H9 (cell line): ENCODE measurements around the gene SPINT2. TPM values are rescaled to one million over a fixed set of nuclear protein-coding genes. Genes with fewer than 3 reads are reported as not detected.
A peak's percentile ranks its signal among the peaks of the same experiment; 100 is the strongest.

ENCODE experiments used
- DNase-seq: peaks from one replicate; pipeline ENCODE4 v3.0.0-alpha.2; 2017
- H2AFZ ChIP-seq: one replicate; pipeline ENCODE4 v1.6.1; 2013; ENCODE audit warnings: mild to moderate bottlenecking, low read length, control low read depth, moderate library complexity
- H2AK5ac ChIP-seq: 2 replicates; pipeline ENCODE4 v1.6.1; 2013; ENCODE audit warnings: low read length, control low read depth, mixed read lengths; ENCODE audit not compliant: insufficient read length
- H2BK120ac ChIP-seq: one replicate; pipeline ENCODE4 v1.6.1; 2013; ENCODE audit warnings: low read depth, mild to moderate bottlenecking, low read length, control low read depth, inconsistent platforms; ENCODE audit not compliant: poor library complexity, severe bottlenecking
- H2BK12ac ChIP-seq: 2 replicates; pipeline ENCODE4 v1.6.1; 2013; ENCODE audit warnings: low read length, control low read depth, mixed read lengths, low read depth; ENCODE audit not compliant: insufficient read length
- H2BK15ac ChIP-seq: 2 replicates; pipeline ENCODE4 v1.6.1; 2013; ENCODE audit warnings: low read depth, low read length, control low read depth
- H2BK20ac ChIP-seq: one replicate; pipeline ENCODE4 v1.6.1; 2013; ENCODE audit warnings: low read depth, mild to moderate bottlenecking, low read length, control low read depth, inconsistent platforms; ENCODE audit not compliant: poor library complexity, severe bottlenecking
- H2BK5ac ChIP-seq: 2 replicates; pipeline ENCODE4 v1.6.1; 2013; ENCODE audit warnings: low read length, control low read depth, mixed read lengths; ENCODE audit not compliant: insufficient read length
- H3K14ac ChIP-seq: 2 replicates; pipeline ENCODE4 v1.6.1; 2013; ENCODE audit warnings: low read length, control low read depth; ENCODE audit not compliant: insufficient read depth
- H3K18ac ChIP-seq: 2 replicates; pipeline ENCODE4 v1.6.1; 2013; ENCODE audit warnings: low read depth, mild to moderate bottlenecking, mixed read lengths, low read length, control low read depth; ENCODE audit not compliant: insufficient read length
- H3K23ac ChIP-seq: 2 replicates; pipeline ENCODE4 v1.6.1; 2013; ENCODE audit warnings: low read length, control low read depth, mixed read lengths, low read depth; ENCODE audit not compliant: insufficient read length
- H3K23me2 ChIP-seq: 2 replicates; pipeline ENCODE4 v1.6.1; 2013; ENCODE audit warnings: low read depth, mild to moderate bottlenecking, mixed read lengths, low read length, control low read depth; ENCODE audit not compliant: insufficient read length, poor library complexity, severe bottlenecking
- H3K27ac ChIP-seq: 2 replicates; pipeline ENCODE4 v1.5.1; 2013; ENCODE audit warnings: low read length, control low read depth, mixed read lengths, low read depth; ENCODE audit not compliant: insufficient read length
- H3K27me3 ChIP-seq: 2 replicates; pipeline ENCODE4 v1.6.1; 2013; ENCODE audit warnings: low read length, control low read depth, inconsistent platforms; ENCODE audit not compliant: insufficient read depth
- H3K4ac ChIP-seq: 2 replicates; pipeline ENCODE4 v1.6.1; 2013; ENCODE audit warnings: low read depth, mild to moderate bottlenecking, control low read depth, inconsistent platforms, low read length, moderate library complexity
- H3K4me1 ChIP-seq: 2 replicates; pipeline ENCODE4 v1.6.1; 2013; ENCODE audit warnings: low read length, control low read depth, inconsistent platforms; ENCODE audit not compliant: insufficient read depth
- H3K4me2 ChIP-seq: 2 replicates; pipeline ENCODE4 v1.6.1; 2013; ENCODE audit warnings: low read length, control low read depth, mixed read lengths; ENCODE audit not compliant: insufficient read length, insufficient read depth
- H3K56ac ChIP-seq: 2 replicates; pipeline ENCODE4 v1.6.1; 2013; ENCODE audit warnings: low read depth, mild to moderate bottlenecking, mixed read lengths, low read length, control low read depth; ENCODE audit not compliant: insufficient read length
- H3K79me1 ChIP-seq: 2 replicates; pipeline ENCODE4 v1.6.1; 2013; ENCODE audit warnings: low read depth, mild to moderate bottlenecking, moderate library complexity, low read length, control low read depth, inconsistent platforms; ENCODE audit not compliant: insufficient read depth, poor library complexity, severe bottlenecking
- H3K79me2 ChIP-seq: 2 replicates; pipeline ENCODE4 v1.6.1; 2013; ENCODE audit warnings: low read length, control low read depth, inconsistent platforms; ENCODE audit not compliant: insufficient read depth
- H3K9ac ChIP-seq: 2 replicates; pipeline ENCODE4 v1.6.1; 2013; ENCODE audit warnings: low read length, control low read depth, mixed read lengths; ENCODE audit not compliant: insufficient read length; ENCODE audit errors: extremely low read depth
- H3K9me3 ChIP-seq: one replicate; pipeline ENCODE4 v1.6.1; 2013; ENCODE audit warnings: low read depth, low read length, inconsistent platforms; ENCODE audit not compliant: control insufficient read depth
- H3T11ph ChIP-seq: one replicate; pipeline ENCODE4 v1.6.1; 2013; ENCODE audit warnings: mild to moderate bottlenecking, low read length, control low read depth, inconsistent platforms
- H4K20me1 ChIP-seq: one replicate; pipeline ENCODE4 v1.6.1; 2013; ENCODE audit not compliant: control insufficient read depth, insufficient read length, insufficient read depth
- H4K5ac ChIP-seq: 2 replicates; pipeline ENCODE4 v1.6.1; 2013; ENCODE audit warnings: low read depth, mild to moderate bottlenecking, mixed read lengths, low read length, control low read depth; ENCODE audit not compliant: insufficient read length
- H4K8ac ChIP-seq: replicated peaks from 2 replicates; pipeline ENCODE4 v1.6.1; 2013; ENCODE audit warnings: low read length, control low read depth, mixed read lengths, low read depth; ENCODE audit not compliant: insufficient read length
- H4K91ac ChIP-seq: 2 replicates; pipeline ENCODE4 v1.6.1; 2013; ENCODE audit warnings: low read depth, mild to moderate bottlenecking, moderate library complexity, mixed read lengths, low read length, control low read depth; ENCODE audit not compliant: insufficient read length
- H3K27ac Mint-ChIP-seq, 3 experiments: 2 replicates in 2 of 3; 3 replicates in 1 of 3; pipeline ENCODE4 v1.8.0; 2020 to 2021; ENCODE audit warnings: mixed read lengths in 3 of 3, mild to moderate bottlenecking in 1 of 3, moderate library complexity in 1 of 3
- H3K27me3 Mint-ChIP-seq: 2 replicates; pipeline ENCODE4 v1.8.0; 2021; ENCODE audit warnings: low read depth, mild to moderate bottlenecking, moderate library complexity, mixed read lengths
- H3K36me3 Mint-ChIP-seq, 3 experiments: 2 replicates in 2 of 3; 3 replicates in 1 of 3; pipeline ENCODE4 v1.8.0; 2020 to 2021; ENCODE audit warnings: low read depth in 3 of 3, mixed read lengths in 3 of 3; ENCODE audit not compliant: insufficient read depth in 1 of 3
- H3K4me1 Mint-ChIP-seq, 2 experiments: 2 replicates each; pipeline ENCODE4 v1.8.0; 2020; ENCODE audit warnings: mixed read lengths in 2 of 2
- H3K4me3 Mint-ChIP-seq, 2 experiments: 2 replicates in 1 of 2; 3 replicates in 1 of 2; pipeline ENCODE4 v1.8.0; 2020 to 2021; ENCODE audit warnings: mild to moderate bottlenecking in 2 of 2, mixed read lengths in 2 of 2, moderate library complexity in 1 of 2
- H3K9me3 Mint-ChIP-seq, 2 experiments: 2 replicates in 1 of 2; 3 replicates in 1 of 2; pipeline ENCODE4 v1.8.0; 2020; ENCODE audit warnings: mild to moderate bottlenecking in 2 of 2, mixed read lengths in 2 of 2, moderate library complexity in 1 of 2
- WGBS: extraction: QIAGEN DNeasy Blood & Tissue Kit; methylation state at CpG from one replicate; pipeline ENCODE4 v1.1.7; 2013; ENCODE audit warnings: missing lambda C conversion rate, low lambda C conversion rate, mixed read lengths; ENCODE audit not compliant: insufficient read length; ENCODE audit errors: extremely low coverage; 5-methylcytosine and 5-hydroxymethylcytosine counted together
- total RNA-seq: library from RNA; stranded (reverse); gene quantifications from 2 replicates; pipeline ENCODE4 v1.2.1, GENCODE V29; 2021
- TF ChIP-seq, protein P1 (sequence below): fragments of 200-600 bp; sonication (generic); conservative IDR thresholded peaks from 3 replicates; pipeline ENCODE4 v1.8.0; 2021; ENCODE audit warnings: antibody characterized with exemption, mild to moderate bottlenecking

The SPINT2 gene
- total RNA-seq, 1 experiment from 2014 or later = 283 TPM

GRCh38 chr19:38267761-38268483 lies 3.5 kb downstream of the SPINT2 start:
- H3K79me1 ChIP-seq = peaks cover 17% of the 10 kb centered on the region
- H3K23ac ChIP-seq = no peak overlapping the region
- H3K9ac ChIP-seq = no peak overlapping the region
- no peaks in the 10 kb centered on the region for H4K20me1 ChIP-seq
- H2BK120ac ChIP-seq = no peak overlapping the region
- WGBS = no CpG with 5 or more reads among the region's 12 CpGs
- TF ChIP-seq, protein P1, sequence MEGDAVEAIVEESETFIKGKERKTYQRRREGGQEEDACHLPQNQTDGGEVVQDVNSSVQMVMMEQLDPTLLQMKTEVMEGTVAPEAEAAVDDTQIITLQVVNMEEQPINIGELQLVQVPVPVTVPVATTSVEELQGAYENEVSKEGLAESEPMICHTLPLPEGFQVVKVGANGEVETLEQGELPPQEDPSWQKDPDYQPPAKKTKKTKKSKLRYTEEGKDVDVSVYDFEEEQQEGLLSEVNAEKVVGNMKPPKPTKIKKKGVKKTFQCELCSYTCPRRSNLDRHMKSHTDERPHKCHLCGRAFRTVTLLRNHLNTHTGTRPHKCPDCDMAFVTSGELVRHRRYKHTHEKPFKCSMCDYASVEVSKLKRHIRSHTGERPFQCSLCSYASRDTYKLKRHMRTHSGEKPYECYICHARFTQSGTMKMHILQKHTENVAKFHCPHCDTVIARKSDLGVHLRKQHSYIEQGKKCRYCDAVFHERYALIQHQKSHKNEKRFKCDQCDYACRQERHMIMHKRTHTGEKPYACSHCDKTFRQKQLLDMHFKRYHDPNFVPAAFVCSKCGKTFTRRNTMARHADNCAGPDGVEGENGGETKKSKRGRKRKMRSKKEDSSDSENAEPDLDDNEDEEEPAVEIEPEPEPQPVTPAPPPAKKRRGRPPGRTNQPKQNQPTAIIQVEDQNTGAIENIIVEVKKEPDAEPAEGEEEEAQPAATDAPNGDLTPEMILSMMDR = no peak
- no peaks in the 10 kb centered on the region for H3K27me3 ChIP-seq
- Mint-ChIP-seq H3K4me3 (peak overlapping the region; percentile 24 to 100), H3K4me1 (peaks cover 62 to 64% of the 10 kb centered on the region in 2 experiments), H3K27ac (peak overlapping the region; percentile 68 to 96 (median 94); a peak in 6 of 7 replicates), H3K27me3 (no peaks in the 10 kb centered on the region), H3K9me3 (no peaks in the 10 kb centered on the region; a peak in 2 of 5 replicates), H3K36me3 (peaks cover 2 to 20% (median 16%) of the 10 kb centered on the region in 3 experiments; a peak in 4 of 7 replicates)
- no peak overlapping the region for H4K91ac ChIP-seq
- H3K4me2 ChIP-seq = no peak overlapping the region
- peaks cover 12% of the 10 kb centered on the region; the same call in 1 of the 2 replicates for H3K4me1 ChIP-seq
- no peak overlapping the region for H4K8ac ChIP-seq
- H2AFZ ChIP-seq = no peak overlapping the region
- no peak overlapping the region for H2AK5ac ChIP-seq
- H2BK15ac ChIP-seq = no peak overlapping the region
- H2BK12ac ChIP-seq = no peak overlapping the region
- H3K27ac ChIP-seq = no peak overlapping the region
- no peak overlapping the region for H3K14ac ChIP-seq
- peaks cover 39% of the 10 kb centered on the region; the same call in 1 of the 2 replicates for H3K79me2 ChIP-seq
- no peak overlapping the region for H3K4ac ChIP-seq
- H3K23me2 ChIP-seq = peaks cover 11% of the 10 kb centered on the region
- no peak overlapping the region for H3K56ac ChIP-seq
- no peak overlapping the region for H2BK5ac ChIP-seq
- H3K18ac ChIP-seq = no peak overlapping the region
- H2BK20ac ChIP-seq = no peak overlapping the region
- H3K9me3 ChIP-seq = no peaks in the 10 kb centered on the region
- no peak overlapping the region for H3T11ph ChIP-seq
- no peak overlapping the region for H4K5ac ChIP-seq
- no peak for DNase-seq
